Left renal cortex interstitium (tissue), 4 donors: ENCODE data around the gene PCCA. TPM values are rescaled to one million over a fixed set of nuclear protein-coding genes. Genes with fewer than 3 reads are reported as not detected.
A peak's percentile ranks its signal among the peaks of the same experiment; 100 is the strongest.
"Not testable (repeated sequence)": the region's sequence is repeated elsewhere in the genome, so short reads cannot be mapped to it uniquely, and the experiment has no call there.

Experiments
- DNase-seq, 4 donors: peaks; one replicate each; pipeline ENCODE4 v3.0.0-alpha.2; 2013; ENCODE audit warnings: low read depth in 4 of 4, low spot score in 2 of 4, missing footprints in 1 of 4
- polyA plus RNA-seq, 4 donors: library from polyadenylated mRNA; unstranded; fragments of 120-200 nt; gene quantifications; one replicate each; pipeline ENCODE4 v1.2.1, GENCODE V29; 2013; ENCODE audit not compliant: insufficient read length in 4 of 4

The PCCA gene
- polyA plus RNA-seq, 4 donors: 45.1 to 66.6 (median 54.9) TPM

GRCh38 chr13:100559886-100560285 is 471.0 kb downstream of the PCCA start:
- no peak for DNase-seq

- no peak for DNase-seq
These were observed 471.7 kb downstream of the PCCA start for GRCh38 chr13:100560498-100561157.

- DNase-seq: no peak
These were observed 472.2 kb downstream of the PCCA start for GRCh38 chr13:100561158-100561499.

- no peak for DNase-seq
These were observed 472.8 kb downstream of the PCCA start for GRCh38 chr13:100561599-100562204.

- no peak for DNase-seq
These were observed 474.9 kb downstream of the PCCA start for GRCh38 chr13:100563779-100564178.

GRCh38 chr13:100564444-100565223 is 475.7 kb downstream of the PCCA start:
- DNase-seq: no peak

- no peak for DNase-seq
These were observed 476.4 kb downstream of the PCCA start for GRCh38 chr13:100565286-100565685.

- no peak for DNase-seq
These were observed 477.6 kb downstream of the PCCA start for GRCh38 chr13:100566543-100566942.

- DNase-seq: peak in 1 of 4 donors; percentile 19
These were observed 484.2 kb downstream of the PCCA start for GRCh38 chr13:100573121-100573520.

GRCh38 chr13:100577239-100577638 is 488.3 kb downstream of the PCCA start:
- not testable (repeated sequence) for DNase-seq

Other genes starting within 250 kb of the PCCA start
- under 1 TPM in 3 of 4 donors, not detected in 1; 0.05 to 0.25 (median 0.13) TPM for gene ZIC5, start 117.3 kb upstream of the PCCA start, polyA plus RNA-seq
- gene ZIC2, start 107.3 kb upstream of the PCCA start, polyA plus RNA-seq: under 1 TPM; 0.06 to 0.53 (median 0.31) TPM